Osteocyte (in vitro differentiated cells): ENCODE results near the gene MFSD11. TPM values are rescaled to one million over a fixed set of nuclear protein-coding genes. Genes with fewer than 3 reads are reported as not detected.
"Not testable (repeated sequence)": the region's sequence is repeated elsewhere in the genome, so short reads cannot be mapped to it uniquely, and the experiment has no call there.

Experiments
- DNase-seq: peaks from one replicate; pipeline ENCODE4 v3.0.0; 2021; ENCODE audit warnings: mixed read lengths; ENCODE audit not compliant: unreplicated experiment; ENCODE audit errors: extremely low spot score
- H3K27ac Mint-ChIP-seq: one replicate; pipeline ENCODE4 v1.8.0; 2021; ENCODE audit warnings: mild to moderate bottlenecking, mixed read lengths; ENCODE audit not compliant: unreplicated experiment
- H3K27me3 Mint-ChIP-seq: one replicate; pipeline ENCODE4 v1.8.0; 2021; ENCODE audit warnings: mixed read lengths; ENCODE audit not compliant: unreplicated experiment
- H3K36me3 Mint-ChIP-seq: one replicate; pipeline ENCODE4 v1.8.0; 2021; ENCODE audit warnings: mixed read lengths; ENCODE audit not compliant: unreplicated experiment
- H3K4me1 Mint-ChIP-seq: one replicate; pipeline ENCODE4 v1.8.0; 2021; ENCODE audit warnings: mixed read lengths; ENCODE audit not compliant: unreplicated experiment
- H3K4me3 Mint-ChIP-seq: one replicate; pipeline ENCODE4 v1.8.0; 2021; ENCODE audit warnings: mild to moderate bottlenecking, moderate library complexity, mixed read lengths; ENCODE audit not compliant: unreplicated experiment
- H3K9me3 Mint-ChIP-seq: one replicate; pipeline ENCODE4 v1.8.0; 2021; ENCODE audit warnings: mixed read lengths; ENCODE audit not compliant: unreplicated experiment
- CTCF ChIP-seq: fragments of 200-600 bp; sonication (generic); IDR thresholded peaks from 2 replicates; pipeline ENCODE4 v1.5.0; 2021; ENCODE audit warnings: antibody characterized with exemption, mild to moderate bottlenecking, moderate library complexity
- total RNA-seq: library from RNA; stranded (reverse); gene quantifications from 2 replicates; pipeline ENCODE4 v1.2.1, GENCODE V29; 2021

MFSD11 gene
- total RNA-seq, 1 donor from 2014 or later = 33.0 TPM

- Mint-ChIP-seq H3K9me3 (no peaks in the 10 kb centered on the region), H3K4me3 (no peak overlapping the region), H3K27ac (no peak overlapping the region), H3K4me1 (peaks cover 5% of the 10 kb centered on the region), H3K27me3 (no peaks in the 10 kb centered on the region), H3K36me3 (peaks cover 23% of the 10 kb centered on the region)
- DNase-seq = no peak
- TF ChIP-seq CTCF = no peak
These were observed 43.4 kb downstream of the MFSD11 start for GRCh38 chr17:76781056-76781982.

GRCh38 chr17:76783146-76783545, 45.2 kb downstream of the MFSD11 start:
- Mint-ChIP-seq H3K36me3 (peaks cover 14% of the 10 kb centered on the region), H3K4me1 (peaks cover 7% of the 10 kb centered on the region), H3K9me3 (no peaks in the 10 kb centered on the region), H3K4me3 (no peak overlapping the region), H3K27ac (no peak overlapping the region), H3K27me3 (no peaks in the 10 kb centered on the region)
- TF ChIP-seq CTCF = no peak
- DNase-seq = no peak

- H3K9me3 Mint-ChIP-seq = no peaks in the 10 kb centered on the region
- H3K4me1 Mint-ChIP-seq = peaks cover 10% of the 10 kb centered on the region
- TF ChIP-seq CTCF = no peak
- H3K36me3 Mint-ChIP-seq = peaks cover 7% of the 10 kb centered on the region
- H3K4me3 Mint-ChIP-seq = no peak overlapping the region
- H3K27me3 Mint-ChIP-seq = no peaks in the 10 kb centered on the region
- no peak for DNase-seq
- H3K27ac Mint-ChIP-seq = no peak overlapping the region
These were observed 47.0 kb downstream of the MFSD11 start for GRCh38 chr17:76784926-76785325.

- H3K27me3 Mint-ChIP-seq, DNase-seq, H3K9me3 Mint-ChIP-seq, H3K27ac Mint-ChIP-seq, H3K36me3 Mint-ChIP-seq, H3K4me3 Mint-ChIP-seq: not testable (repeated sequence)
- H3K4me1 Mint-ChIP-seq = peaks cover 22% of the 10 kb centered on the region
These were observed 49.9 kb downstream of the MFSD11 start for GRCh38 chr17:76787866-76788265.

GRCh38 chr17:76789235-76789788, 51.4 kb downstream of the MFSD11 start:
- TF ChIP-seq CTCF = no peak
- no peak overlapping the region for H3K4me3 Mint-ChIP-seq
- no peak overlapping the region for H3K27ac Mint-ChIP-seq
- DNase-seq = no peak
- peaks cover 22% of the 10 kb centered on the region for H3K4me1 Mint-ChIP-seq
- H3K27me3 Mint-ChIP-seq = no peaks in the 10 kb centered on the region
- no peaks in the 10 kb centered on the region for H3K9me3 Mint-ChIP-seq
- H3K36me3 Mint-ChIP-seq = no peaks in the 10 kb centered on the region
